Common myeloid progenitor, CD34-positive (primary cell): ENCODE results near the gene SMCO2.

ENCODE experiments used
- CTCF ChIA-PET: fragments of 350-600 bp; sonication (Branson Sonifier 250); formaldehyde crosslinking; loops from one replicate; lab custom pipeline; 2021; ENCODE audit warnings: antibody characterized with exemption; lab: Charles Lee
- POLR2A ChIA-PET: fragments of 350-600 bp; sonication (Branson Sonifier 250); formaldehyde crosslinking; loops from one replicate; lab custom pipeline; 2021; ENCODE audit warnings: antibody characterized with exemption; lab: Charles Lee
- DNase-seq, 3 donors: peaks; one replicate each; pipeline versions ENCODE4 v3.0.0 to v3.0.0-alpha.2; 2013
- H3K27ac ChIP-seq, 2 experiments: 1 replicate in 1 of 2; 2 replicates in 1 of 2; pipeline ENCODE4 v1.7.0; 2013; ENCODE audit warnings: inconsistent platforms in 2 of 2, low read length in 2 of 2, mild to moderate bottlenecking in 2 of 2, low read depth in 1 of 2, moderate library complexity in 1 of 2; ENCODE audit not compliant: severe bottlenecking in 2 of 2, insufficient read depth in 1 of 2, poor library complexity in 1 of 2
- H3K27me3 ChIP-seq, 5 experiments: replicated peaks in 2 of 5; 1 replicate in 3 of 5; 2 replicates in 2 of 5; pipeline versions ENCODE4 v1.6.1 to v1.7.0; 2013; ENCODE audit warnings: low read length in 4 of 5, mild to moderate bottlenecking in 2 of 5, moderate library complexity in 2 of 5, inconsistent platforms in 1 of 5; ENCODE audit not compliant: insufficient read depth in 5 of 5, control insufficient read depth in 4 of 5
- H3K36me3 ChIP-seq, 4 experiments: 1 replicate in 2 of 4; 2 replicates in 2 of 4; pipeline versions ENCODE4 v1.6.1 to v1.7.0; 2013; ENCODE audit warnings: low read length in 3 of 4, control low read depth in 1 of 4, mild to moderate bottlenecking in 1 of 4; ENCODE audit not compliant: control insufficient read depth in 4 of 4, insufficient read depth in 4 of 4
- H3K4me1 ChIP-seq, 4 experiments: 1 replicate in 3 of 4; 2 replicates in 1 of 4; pipeline versions ENCODE4 v1.6.1 to v1.7.1; 2013; ENCODE audit warnings: low read length in 3 of 4, mild to moderate bottlenecking in 3 of 4, control low read depth in 1 of 4, inconsistent platforms in 1 of 4, moderate library complexity in 1 of 4; ENCODE audit not compliant: control insufficient read depth in 4 of 4, insufficient read depth in 4 of 4; ENCODE audit errors: control extremely low read depth in 1 of 4
- H3K4me3 ChIP-seq, 7 experiments: 1 replicate in 4 of 7; 2 replicates in 3 of 7; pipeline versions ENCODE4 v1.5.1 to v1.7.0; 2013; ENCODE audit warnings: mild to moderate bottlenecking in 7 of 7, low read length in 6 of 7, moderate library complexity in 6 of 7, inconsistent platforms in 2 of 7, low read depth in 2 of 7, control low read depth in 1 of 7; ENCODE audit not compliant: insufficient read depth in 4 of 7, control insufficient read depth in 1 of 7; ENCODE audit errors: extremely low read depth in 1 of 7
- H3K9me3 ChIP-seq, 5 experiments: 1 replicate in 4 of 5; 2 replicates in 1 of 5; pipeline versions ENCODE4 v1.6.1 to v1.7.1; 2013; ENCODE audit warnings: low read length in 4 of 5, mild to moderate bottlenecking in 2 of 5, inconsistent platforms in 1 of 5, low read depth in 1 of 5, moderate library complexity in 1 of 5; ENCODE audit not compliant: control insufficient read depth in 4 of 5, insufficient read depth in 2 of 5; ENCODE audit errors: control extremely low read depth in 1 of 5
- WGBS: methylation state at CpG from one replicate; pipeline ENCODE4 v1.1.5; 2013; ENCODE audit not compliant: insufficient coverage; 5-methylcytosine and 5-hydroxymethylcytosine counted together

Gene SMCO2

DNA sequence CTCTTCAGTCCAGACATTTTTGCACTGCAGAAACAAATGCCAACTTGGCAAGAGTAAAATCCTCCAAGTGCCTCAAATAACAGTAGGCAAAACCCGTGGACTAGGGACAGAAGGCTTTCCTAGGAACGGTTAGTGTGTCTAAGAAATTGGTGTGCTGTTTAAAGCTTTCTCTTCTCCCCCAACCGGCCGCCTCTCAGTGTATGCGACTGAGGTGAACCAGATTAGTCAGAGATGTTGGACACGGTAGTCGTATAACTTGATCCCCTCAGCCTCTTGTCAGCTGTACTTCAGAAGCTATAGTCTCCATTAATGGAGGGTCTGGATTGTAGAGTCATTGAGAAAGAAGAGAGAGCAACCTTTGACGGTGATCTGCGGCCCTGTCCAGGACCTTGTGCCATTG is 99.1 kb downstream of the SMCO2 start:
- Histone ChIP-seq H3K27ac (no peak overlapping the region), H3K9me3 (no peaks in the 10 kb centered on the region), H3K4me3 (no peak overlapping the region), H3K27me3 (no peaks in the 10 kb centered on the region), H3K4me1 (peaks cover 11 to 26% (median 22%) of the 10 kb centered on the region in 4 experiments), H3K36me3 (no peaks in the 10 kb centered on the region)
- ChIA-PET POLR2A (no interaction called here), CTCF (interaction anchor here (0.9 to 1.7 kb wide), 2 partner anchors 10 kb away, joined by 3 to 6 read pairs; no protein-coding TSS in a partner anchor)
- no peak for DNase-seq
- WGBS, result 93% methylated on average over 3 of the region's 9 CpGs

- H3K27ac ChIP-seq, result no peak overlapping the region
- peaks cover 11 to 33% (median 25%) of the 10 kb centered on the region in 4 experiments for H3K4me1 ChIP-seq
- ChIA-PET CTCF (interaction anchor here (1.3 to 2.1 kb wide), 4 partner anchors 8 to 28 kb away, joined by 3 to 9 read pairs (median 5); no protein-coding TSS in a partner anchor), POLR2A (no interaction called here)
- no peak for DNase-seq
- WGBS, result 97% methylated on average over 5 of the region's 5 CpGs
- H3K9me3 ChIP-seq, result no peaks in the 10 kb centered on the region
- H3K36me3 ChIP-seq, result no peaks in the 10 kb centered on the region
- H3K4me3 ChIP-seq, result no peak overlapping the region
- H3K27me3 ChIP-seq, result no peaks in the 10 kb centered on the region
Observed at GRCh38 chr12:27547592-27547991, 101.1 kb downstream of the SMCO2 start.

GRCh38 chr12:27548301-27549199 is 102.0 kb downstream of the SMCO2 start:
- CTCF ChIA-PET, result interaction anchor here (1.1 to 2.1 kb wide), 3 partner anchors 13 to 26 kb away, joined by 3 to 9 read pairs (median 3); no protein-coding TSS in a partner anchor
- Histone ChIP-seq H3K27me3 (no peaks in the 10 kb centered on the region), H3K27ac (no peak overlapping the region), H3K4me3 (peak overlapping the region in 1 of 7 experiments; percentile 66), H3K4me1 (peaks cover 11 to 42% (median 29%) of the 10 kb centered on the region in 4 experiments), H3K36me3 (no peaks in the 10 kb centered on the region), H3K9me3 (no peaks in the 10 kb centered on the region)
- WGBS, result 97% methylated on average over 5 of the region's 8 CpGs
- DNase-seq, result no peak
- POLR2A ChIA-PET, result no interaction called here

DNA sequence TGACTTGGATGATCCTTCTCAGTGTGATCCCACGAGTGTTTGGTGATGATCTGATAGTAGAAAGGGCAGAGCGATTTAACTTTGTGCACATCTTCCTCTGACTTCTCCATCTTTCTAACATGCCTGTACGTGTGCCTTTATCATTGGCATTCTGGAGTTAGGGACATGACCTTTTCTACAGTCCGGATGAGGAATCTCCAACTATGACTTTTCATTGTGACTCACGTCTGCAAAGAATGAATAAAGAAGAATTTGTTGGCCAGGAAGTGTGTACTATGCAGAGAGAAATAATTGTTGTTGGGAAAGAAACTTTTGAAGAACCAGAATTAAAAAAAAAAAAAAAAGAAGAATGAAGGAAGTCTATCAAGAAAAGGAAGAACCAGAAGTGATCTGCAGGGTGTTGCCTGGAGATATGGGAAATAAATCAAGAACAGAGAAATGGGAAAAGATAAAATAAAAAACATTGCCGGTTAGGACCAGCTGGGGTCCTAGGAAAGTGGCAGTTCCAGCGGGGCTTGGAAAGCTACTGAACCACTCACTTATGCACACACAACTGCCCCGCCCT is 102.8 kb downstream of the SMCO2 start:
- POLR2A ChIA-PET, result interaction anchor here (1.0 kb wide), 1 partner anchor 26 kb away, joined by 3 read pairs; the partner anchor contains the start of gene PPFIBP1
- Histone ChIP-seq H3K4me1 (peaks cover 11 to 50% (median 32%) of the 10 kb centered on the region in 4 experiments), H3K9me3 (no peaks in the 10 kb centered on the region), H3K27ac (peak overlapping the region; percentile 29 to 69), H3K4me3 (peak overlapping the region in 6 of 7 experiments; percentile 15 to 66 (median 34)), H3K36me3 (no peaks in the 10 kb centered on the region), H3K27me3 (no peaks in the 10 kb centered on the region)
- peak; percentile 22 to 78 (median 70) for DNase-seq
- 20% methylated on average over 2 of the region's 8 CpGs for WGBS
- CTCF ChIA-PET, result interaction anchor here (1.0 to 1.6 kb wide), 4 partner anchors 10 to 25 kb away, joined by 3 read pairs; no protein-coding TSS in a partner anchor

DNA sequence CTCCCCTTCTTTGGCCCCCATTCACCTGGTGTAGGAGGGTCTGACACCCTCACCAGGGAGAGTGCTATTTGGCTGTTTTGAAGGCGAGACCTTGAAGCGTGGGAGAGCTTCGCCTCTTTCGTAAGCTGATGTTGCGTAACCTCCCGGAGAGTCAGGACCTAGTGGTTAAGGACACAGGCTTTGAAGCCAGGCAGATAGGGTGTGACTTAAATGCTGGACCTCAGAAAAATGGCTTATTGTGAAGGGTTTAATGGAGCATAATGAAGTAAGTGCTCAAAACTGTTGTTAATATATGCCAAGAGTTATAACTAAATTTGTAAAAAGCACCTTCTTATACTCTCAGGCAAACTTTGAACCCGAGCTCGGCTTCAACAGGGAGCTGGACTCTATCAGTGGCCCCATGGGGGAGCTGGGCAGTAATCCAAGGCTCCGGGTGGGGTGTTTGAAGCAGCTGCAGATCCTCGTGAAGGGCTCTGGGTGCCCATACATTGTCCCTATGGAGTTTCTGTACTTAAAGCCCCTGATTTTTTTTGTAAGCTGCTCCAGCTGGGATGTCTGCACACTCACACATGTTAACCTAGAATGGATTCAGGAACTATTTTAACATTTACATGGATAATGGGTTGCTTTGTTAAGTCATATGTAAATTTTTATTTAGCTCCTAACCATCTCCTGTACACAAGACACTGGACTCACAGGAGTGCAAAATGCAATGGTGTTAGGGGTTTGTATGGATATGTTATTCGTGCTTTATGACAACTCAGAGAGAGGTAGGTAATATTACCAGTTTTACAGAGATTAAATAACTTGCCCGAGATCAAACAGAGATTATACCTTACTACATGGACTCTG is 103.5 kb downstream of the SMCO2 start:
- H3K4me1 ChIP-seq, result peaks cover 11 to 57% (median 38%) of the 10 kb centered on the region in 4 experiments
- peak overlapping the region; percentile 29 to 69 for H3K27ac ChIP-seq
- H3K4me3 ChIP-seq, result peak overlapping the region in 6 of 7 experiments; percentile 15 to 66 (median 34)
- H3K9me3 ChIP-seq, result no peaks in the 10 kb centered on the region
- no peaks in the 10 kb centered on the region for H3K27me3 ChIP-seq
- no peaks in the 10 kb centered on the region for H3K36me3 ChIP-seq
- ChIA-PET POLR2A (interaction anchor here (1.0 kb wide), 1 partner anchor 26 kb away, joined by 3 read pairs; the partner anchor contains the start of gene PPFIBP1), CTCF (interaction anchor here (1.0 to 1.6 kb wide), 4 partner anchors 9 to 24 kb away, joined by 3 to 4 read pairs (median 3); no protein-coding TSS in a partner anchor)
- WGBS, result 3% methylated on average over 5 of the region's 12 CpGs
- peak; percentile 71 to 91 (median 85) for DNase-seq

GRCh38 chr12:27550653-27550975 is 104.1 kb downstream of the SMCO2 start:
- POLR2A ChIA-PET, result no interaction called here
- H3K4me3 ChIP-seq, result no peak overlapping the region
- no peak overlapping the region for H3K27ac ChIP-seq
- CTCF ChIA-PET, result interaction anchor here (1.0 to 1.4 kb wide), 3 partner anchors 9 to 20 kb away, joined by 3 to 4 read pairs (median 3); no protein-coding TSS in a partner anchor
- no peaks in the 10 kb centered on the region for H3K27me3 ChIP-seq
- peak in 2 of 3 donors; percentile 40 to 54 for DNase-seq
- no CpG with 5 or more reads among the region's 4 CpGs for WGBS
- H3K36me3 ChIP-seq, result no peaks in the 10 kb centered on the region
- peaks cover 14 to 62% (median 43%) of the 10 kb centered on the region in 4 experiments for H3K4me1 ChIP-seq
- H3K9me3 ChIP-seq, result no peaks in the 10 kb centered on the region
